HG03521 (cell line): ENCODE results near the gene HMGXB4.
A peak's percentile ranks its signal among the peaks of the same experiment; 100 is the strongest.

ENCODE experiments used
- ATAC-seq: cut with Tn5 transposase; IDR thresholded peaks from one replicate; pipeline ENCODE4 v1.9.1; 2021; ENCODE audit warnings: mild to moderate bottlenecking, moderate library complexity; ENCODE audit not compliant: unreplicated experiment

Gene HMGXB4

GRCh38 chr22:35253946-35254345 is 3.3 kb upstream of the HMGXB4 start:
- ATAC-seq: no peak

GRCh38 chr22:35257002-35257320 is 332 bp upstream of the HMGXB4 start:
- ATAC-seq: peak; percentile 9

DNA sequence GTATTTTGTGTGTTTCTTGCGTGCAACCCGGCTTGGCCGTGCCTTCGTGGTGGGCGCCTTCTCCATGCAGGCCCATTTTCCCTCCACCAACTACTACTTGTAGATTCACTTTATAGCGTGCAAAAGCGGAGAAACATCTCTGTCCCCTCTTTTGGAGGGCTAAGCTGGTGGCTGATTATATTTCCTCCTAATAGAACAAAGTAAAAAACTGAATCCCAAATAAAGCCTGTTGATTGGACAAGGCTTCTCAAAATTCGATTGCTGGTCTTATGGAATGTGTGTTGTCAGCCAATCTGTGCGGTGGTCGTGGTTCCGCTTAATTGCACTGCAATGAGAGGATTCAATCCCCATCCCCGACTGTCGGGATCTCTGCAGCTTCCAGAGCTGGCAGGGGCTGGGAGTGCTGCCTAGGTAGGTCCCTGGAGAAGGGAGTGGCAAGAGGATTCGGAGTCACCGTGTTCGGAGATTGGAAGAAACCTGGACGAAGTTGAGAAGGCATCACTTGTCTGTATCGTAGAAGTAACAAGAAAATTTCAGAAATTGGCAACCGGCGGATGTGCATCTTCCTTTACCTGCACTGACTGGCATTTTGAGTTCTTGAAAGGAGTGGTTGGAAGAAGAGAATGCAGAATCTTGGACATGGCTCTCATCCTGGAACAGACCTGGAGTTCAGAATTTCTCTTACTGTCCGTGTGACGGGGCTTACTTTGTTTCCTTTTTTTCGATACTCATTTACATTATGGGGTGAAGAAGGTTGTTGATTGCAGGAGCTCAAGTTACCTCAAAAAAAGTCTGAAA is 1.1 kb downstream of the HMGXB4 start:
- ATAC-seq: no peak

DNA sequence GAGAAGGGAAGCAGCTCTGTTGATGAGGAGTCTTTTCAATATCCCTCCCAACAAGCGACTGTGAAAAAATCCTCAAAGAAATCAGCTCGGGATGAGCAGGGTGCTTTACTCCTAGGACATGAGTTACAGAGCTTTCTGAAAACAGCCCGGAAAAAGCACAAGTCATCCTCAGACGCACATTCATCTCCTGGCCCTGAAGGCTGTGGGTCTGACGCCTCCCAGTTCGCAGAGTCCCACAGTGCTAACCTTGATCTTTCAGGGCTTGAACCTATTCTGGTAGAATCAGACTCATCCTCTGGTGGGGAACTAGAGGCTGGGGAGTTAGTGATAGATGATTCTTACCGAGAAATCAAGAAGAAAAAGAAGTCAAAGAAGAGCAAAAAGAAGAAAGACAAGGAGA is 7.7 kb downstream of the HMGXB4 start:
- ATAC-seq: no peak

DNA sequence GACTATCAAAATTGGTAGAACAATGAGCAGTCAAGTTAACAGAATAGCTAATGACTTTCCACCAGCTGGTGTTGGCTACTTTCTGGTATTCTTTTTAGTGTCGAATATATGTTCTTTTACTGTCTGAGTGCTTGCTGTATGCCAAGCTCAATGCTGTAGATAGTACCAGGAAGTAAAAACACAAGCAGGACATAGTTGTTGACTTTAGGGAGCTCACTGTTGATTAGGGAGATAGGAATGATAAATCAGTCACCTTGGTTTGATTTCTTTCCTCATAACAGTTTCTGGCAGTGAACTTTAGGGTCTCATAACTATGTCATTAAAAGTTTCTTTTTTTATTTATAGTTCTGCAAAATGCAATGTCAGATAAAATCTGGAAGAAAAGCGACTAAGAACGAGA is 9.0 kb downstream of the HMGXB4 start:
- ATAC-seq: no peak

DNA sequence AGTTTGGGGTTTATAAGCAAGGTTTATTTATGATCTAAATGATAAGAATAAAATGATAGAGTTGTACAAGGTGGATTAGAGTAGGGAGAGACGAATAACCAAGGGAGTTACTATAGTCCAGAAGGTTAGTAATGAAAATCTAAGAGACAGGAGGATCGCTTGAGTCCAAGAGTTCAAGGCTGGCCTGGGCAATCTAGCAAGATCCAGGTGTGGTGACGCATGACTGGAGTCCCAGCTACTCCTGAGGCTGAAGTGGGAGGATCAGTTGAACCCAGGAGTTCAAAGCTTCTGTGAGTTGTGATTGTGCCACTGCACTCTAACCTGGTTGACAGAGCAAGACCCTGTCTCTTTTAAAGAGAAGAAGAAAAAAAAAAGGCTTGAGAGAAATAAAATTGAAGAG is 12.3 kb downstream of the HMGXB4 start:
- ATAC-seq: no peak

- no peak for ATAC-seq
These were observed 17.0 kb downstream of the HMGXB4 start for GRCh38 chr22:35274154-35274871.

DNA sequence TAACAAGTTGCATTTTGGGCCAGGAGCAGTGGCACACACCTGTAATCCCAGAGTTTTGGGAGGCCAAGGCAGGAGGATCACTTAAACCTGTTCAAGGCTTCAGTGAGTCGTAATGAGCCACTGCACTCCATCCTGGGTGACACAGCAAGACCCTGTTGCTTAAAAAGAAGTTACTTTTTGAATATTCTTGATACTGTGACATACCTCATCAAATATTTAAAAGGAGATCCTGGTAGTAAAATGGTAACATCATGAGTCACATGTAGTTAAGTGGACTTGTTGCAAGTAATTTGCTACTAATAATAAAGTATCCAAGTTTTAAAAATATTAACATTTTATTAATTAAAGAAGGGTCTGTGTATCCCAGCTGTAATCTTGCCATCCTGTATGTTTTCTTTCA is 18.3 kb downstream of the HMGXB4 start:
- ATAC-seq: no peak

GRCh38 chr22:35276019-35276418 is 18.7 kb downstream of the HMGXB4 start:
- ATAC-seq: no peak

DNA sequence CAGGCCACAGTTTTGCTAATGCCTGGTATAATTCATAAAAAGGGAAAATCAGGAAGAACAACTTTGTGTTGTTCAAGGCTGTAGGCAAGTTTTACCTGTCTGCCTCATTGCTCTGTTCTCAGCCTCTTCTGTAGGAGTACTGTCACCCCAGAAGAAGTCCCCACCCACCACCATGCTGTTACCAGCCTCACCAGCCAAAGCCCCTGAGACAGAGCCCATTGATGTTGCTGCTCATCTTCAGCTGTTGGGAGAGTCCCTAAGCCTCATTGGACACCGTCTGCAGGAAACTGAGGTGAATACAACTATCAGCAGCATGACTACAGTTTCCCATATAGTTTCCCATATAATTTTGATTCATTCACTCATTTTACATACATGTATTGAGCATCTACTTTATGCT is 30.8 kb downstream of the HMGXB4 start:
- no peak for ATAC-seq

- no peak for ATAC-seq
These were observed 35.5 kb downstream of the HMGXB4 start for GRCh38 chr22:35292786-35293185.

DNA sequence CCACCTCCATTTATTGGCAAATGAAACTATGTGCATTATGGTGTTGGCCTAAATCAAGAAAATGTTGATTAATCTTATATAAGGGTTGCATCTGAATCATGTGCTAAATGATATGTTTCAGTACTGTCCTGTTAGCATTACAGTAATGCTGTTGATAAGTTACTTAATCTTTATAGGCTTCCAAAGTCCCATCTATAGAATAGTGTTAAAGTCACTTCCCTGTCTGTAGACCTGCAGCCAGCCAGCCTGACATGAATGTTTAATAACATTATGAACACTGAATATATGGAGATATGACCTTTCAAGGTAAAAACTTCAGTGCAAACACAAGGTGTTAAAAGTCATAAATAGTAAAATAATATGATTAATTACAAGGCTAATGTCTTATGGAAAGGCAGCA is 38.8 kb downstream of the HMGXB4 start:
- no peak for ATAC-seq

DNA sequence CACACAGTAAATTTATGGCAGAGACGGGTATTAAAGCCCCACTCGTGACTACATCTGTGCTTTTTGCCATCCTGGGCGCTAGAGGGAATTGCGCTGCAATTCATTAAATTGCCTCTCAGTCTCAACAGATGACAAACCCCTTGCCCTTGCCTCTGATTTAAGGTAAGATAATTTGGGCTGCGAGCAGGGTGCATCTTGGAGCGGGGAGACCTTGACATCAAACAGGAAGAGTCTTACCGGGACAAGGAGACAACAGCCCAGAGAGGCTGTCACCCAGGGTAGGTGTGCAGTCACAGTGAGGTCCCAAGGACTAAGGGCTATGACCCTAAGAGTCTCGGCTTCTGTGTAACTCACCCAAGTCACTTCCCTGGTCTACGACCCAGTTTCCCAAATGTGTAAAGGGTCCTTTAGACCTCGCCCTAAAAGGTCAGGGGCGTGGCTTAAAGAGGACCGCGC is 42.0 kb downstream of the HMGXB4 start:
- peak; percentile 8 for ATAC-seq

DNA sequence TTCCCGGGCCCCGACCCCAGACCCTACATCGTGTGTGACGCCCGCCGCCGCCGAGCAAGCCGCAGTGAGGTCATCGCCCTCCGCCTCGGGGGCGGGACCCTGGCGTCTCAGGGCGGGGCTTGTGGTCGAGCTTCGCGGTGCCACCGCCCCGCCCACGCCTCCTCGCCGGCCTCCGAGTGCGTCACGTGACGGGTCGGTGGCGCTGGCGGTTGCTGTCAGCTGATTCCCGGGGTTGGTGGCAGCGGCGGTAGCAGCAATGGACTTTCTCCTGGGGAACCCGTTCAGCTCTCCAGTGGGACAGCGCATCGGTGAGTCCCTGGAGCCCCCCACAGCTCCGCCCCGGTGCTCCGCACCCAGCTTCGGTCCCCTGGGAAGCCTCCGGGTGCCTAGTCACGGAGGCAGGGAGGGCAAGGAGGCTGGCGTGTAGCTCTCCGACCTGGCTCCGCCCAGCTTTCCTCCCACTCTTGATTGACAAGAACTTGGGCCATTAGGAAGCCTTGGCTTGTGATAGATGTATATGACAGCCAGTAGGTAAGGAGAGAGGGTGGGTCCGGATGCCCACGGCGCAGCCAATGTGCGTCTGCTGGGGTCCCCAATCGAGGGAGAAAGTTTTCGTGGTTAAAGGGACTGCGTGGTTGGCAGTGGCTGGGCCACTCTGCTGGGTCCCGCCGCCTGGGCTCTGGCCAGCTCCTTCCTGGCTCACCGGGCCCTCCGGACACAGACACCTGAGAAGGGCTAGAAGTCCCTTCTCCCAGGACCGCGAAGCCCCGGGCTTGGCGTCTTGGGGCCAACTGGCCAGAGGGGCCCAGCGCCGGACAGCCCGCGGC is 42.6 kb downstream of the HMGXB4 start, which contains the start of gene TOM1:
TOM1 (plus strand) TSS at position 222 of the 827 bp plus-strand sequence; CDS start at position 257, 35 bp downstream.
- peak; percentile 96 for ATAC-seq

DNA sequence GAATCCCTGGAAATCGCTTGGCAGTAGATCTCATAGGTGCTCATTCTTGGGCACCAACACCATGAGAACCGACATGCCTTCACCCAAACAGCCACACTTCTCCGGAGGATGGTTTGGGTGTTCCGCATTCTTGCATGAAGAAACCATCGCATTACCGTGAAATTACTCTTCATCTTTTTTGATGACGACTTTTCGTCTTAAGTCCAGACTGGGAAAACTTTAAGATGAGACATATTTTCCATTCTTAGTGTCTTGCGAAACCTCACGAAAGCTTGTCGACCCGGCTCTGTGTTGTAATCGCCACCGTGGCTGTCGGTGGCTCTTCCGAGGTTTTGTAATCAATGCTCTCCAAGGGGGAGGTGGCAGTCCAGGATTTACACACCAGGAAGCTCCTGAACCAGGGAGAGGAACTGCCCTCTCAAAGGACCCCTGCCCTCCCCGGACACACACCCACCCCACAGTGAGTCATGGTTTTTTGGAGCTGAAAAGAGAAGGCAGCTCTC is 44.1 kb downstream of the HMGXB4 start:
- no peak for ATAC-seq

DNA sequence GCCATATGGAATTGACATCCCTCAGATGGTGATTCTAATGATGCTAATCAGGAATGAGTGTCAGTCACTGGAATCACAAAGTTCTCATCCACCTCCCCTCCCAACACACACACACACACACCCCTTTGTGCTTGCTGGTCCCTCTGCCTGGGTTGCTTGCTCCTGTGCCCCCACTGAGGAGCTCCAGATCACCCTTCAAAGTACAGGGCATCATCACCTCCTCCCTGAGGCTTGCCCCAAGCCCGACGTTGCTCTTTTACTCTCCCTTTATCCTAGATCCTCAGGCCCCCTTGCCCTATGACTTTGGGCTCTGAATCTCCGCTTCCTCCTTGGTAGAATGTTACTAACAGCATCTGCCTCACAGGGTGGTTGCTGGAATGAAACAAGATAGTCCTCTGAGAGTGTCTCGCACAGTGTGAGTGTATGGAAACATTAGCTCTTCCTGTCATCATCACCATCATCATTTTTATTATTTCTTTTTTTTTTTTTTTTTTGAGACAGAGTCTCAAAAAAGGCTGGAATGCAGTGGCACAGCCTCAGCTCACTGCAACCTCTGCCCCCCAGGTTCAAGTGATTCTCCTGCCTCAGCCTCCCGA is 45.8 kb downstream of the HMGXB4 start:
- ATAC-seq: no peak

GRCh38 chr22:35305525-35306070 is 48.3 kb downstream of the HMGXB4 start:
- ATAC-seq: no peak

GRCh38 chr22:35306350-35306967 is 49.2 kb downstream of the HMGXB4 start:
- ATAC-seq: no peak

GRCh38 chr22:35307372-35307771 is 50.1 kb downstream of the HMGXB4 start:
- no peak for ATAC-seq

DNA sequence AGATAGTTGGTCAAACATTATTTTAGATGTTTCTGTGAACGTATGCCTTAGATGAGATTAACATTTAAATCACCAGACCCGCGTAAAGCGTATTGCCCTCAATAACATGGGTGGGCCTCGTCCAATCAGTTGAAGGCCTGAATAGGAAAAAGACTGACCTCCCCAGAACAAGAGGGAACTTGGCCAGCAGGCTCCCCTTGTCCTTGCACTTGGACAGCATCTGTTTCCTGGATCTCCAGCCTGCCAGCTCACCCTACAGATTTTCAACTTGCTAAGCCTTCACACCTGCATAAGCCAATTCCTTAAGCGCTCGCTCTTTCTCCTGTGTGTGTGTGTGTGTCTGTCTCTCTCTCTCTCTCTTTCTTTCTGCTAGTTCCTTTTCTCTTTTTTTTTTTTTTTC is 50.6 kb downstream of the HMGXB4 start:
- ATAC-seq: no peak
